Anterior cingulate cortex (tissue), 58 donors: ENCODE measurements around the gene ZNF677.

Source experiments
- DNase-seq, 58 donors: peaks; one replicate each; lab custom pipeline; 2025; lab: John Stamatoyannopoulos, UW

The ZNF677 gene

DNA sequence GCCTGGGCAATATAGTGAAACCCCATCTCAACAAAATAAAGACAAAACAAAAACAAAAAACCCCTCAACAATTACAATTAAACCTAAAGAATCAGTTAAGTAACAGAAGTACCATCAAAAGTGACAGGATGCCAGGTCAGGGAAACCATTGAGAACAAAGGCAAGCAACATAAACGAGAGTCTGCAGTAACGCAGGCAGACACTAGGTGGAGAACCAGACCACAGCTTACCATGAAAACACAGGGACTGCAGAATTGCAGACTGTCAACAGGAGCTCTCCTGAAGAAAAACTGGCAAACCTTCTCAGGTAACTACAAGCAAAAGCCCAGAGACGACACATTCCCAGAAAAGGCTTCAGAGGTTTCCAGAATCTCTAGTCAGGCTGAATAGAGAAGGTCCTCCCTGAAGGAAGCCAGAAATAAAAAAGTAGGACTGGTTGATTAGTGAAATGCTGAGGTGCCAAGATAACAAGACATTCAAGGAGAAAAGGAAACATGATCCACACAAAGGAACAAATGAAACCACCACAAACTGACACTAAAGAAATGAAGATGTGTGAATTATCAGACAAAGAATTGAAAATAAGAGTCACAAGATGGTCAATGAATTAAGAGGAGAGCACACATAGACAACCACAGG is 59.3 kb downstream of the ZNF677 start:
- DNase-seq: peak in 53 of 58 donors; percentile 2 to 85 (median 53)

DNA sequence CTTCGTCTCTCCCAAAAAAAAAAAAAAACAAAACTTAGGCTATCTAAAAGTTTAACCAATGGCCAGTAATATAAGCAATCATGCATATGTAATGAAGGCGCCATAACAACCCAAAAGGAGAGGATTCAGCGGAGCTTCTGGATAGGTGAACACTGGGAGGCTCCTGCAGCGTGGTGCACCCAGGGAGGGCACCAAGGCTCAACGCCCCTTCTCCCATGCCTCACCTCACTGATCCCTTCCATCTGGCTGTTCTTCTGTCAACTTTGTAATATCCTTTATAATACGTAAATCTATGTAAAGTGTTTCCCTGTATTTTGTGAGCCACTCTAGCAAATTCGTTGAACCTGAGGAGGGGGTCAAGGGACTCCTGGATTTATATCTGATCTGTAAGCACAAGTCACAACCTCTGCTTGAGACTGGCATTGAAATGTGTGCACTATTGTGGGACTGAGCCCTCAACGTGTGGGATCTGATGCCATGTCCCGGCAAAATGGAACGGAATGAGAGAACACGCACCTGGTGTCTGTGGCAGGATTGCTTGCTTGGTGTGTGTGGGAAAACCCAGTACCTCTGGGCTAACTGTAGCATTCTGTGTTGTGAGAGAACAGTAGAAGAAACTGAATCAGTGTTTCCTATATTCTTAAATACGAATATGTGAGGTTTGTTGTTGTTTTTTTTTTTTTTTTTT is 61.0 kb downstream of the ZNF677 start:
- DNase-seq: no peak

DNA sequence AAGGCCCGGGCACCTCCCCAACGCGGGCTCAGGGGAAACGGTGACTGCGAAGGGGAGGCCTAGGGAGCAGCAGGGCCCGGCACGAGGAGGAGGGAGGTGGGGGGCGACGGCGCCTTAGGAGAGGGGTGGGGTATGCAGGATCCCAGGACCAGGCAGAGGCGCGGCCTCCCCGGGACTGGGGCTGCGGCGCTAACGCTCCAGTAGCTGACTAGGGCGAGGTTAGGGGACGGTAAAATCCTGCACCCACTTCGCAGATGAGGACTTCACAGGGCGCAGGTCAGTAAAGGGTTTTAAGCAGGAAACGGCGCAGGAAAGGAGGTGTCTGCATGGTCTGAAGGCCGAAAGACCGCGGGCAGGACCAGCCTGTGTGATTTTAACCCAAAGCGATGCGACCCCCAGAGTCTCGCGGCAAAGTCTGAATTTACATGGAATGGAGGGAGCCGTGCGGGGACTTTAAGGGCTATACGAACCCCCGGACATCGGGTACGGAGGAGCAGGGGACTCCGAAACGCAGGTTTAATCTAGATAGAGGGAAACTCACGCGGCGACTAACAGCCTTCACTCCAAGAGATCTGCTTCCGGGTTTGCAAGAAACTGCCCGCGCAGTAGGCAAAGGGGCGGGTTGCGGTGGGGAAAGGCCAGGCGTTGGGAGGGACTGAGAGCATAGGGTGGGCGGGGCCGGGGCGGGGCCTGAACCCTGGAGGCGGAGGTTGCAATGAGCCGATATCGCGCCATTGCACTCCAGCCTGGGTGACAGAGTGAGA is 61.7 kb downstream of the ZNF677 start, which contains the start of gene ZNF665:
Gene ZNF665, minus strand, starts transcription at position 588 of the 764 bp plus-strand sequence. CDS start 10,460 bp downstream, outside the sequence.
- peak in 57 of 58 donors; percentile 12 to 93 (median 82) for DNase-seq

- no peak for DNase-seq
Measured at GRCh38 chr19:53190253-53190652, 64.4 kb downstream of the ZNF677 start.

GRCh38 chr19:53189691-53190198 is 64.9 kb downstream of the ZNF677 start:
- DNase-seq: peak in 6 of 58 donors; percentile 2 to 49 (median 18)
